ENCODE results near the gene DGCR2.
"Not testable (repeated sequence)": the region's sequence is repeated elsewhere in the genome, so short reads cannot be mapped to it uniquely, and the experiment has no call there.

Gene DGCR2

DNA sequence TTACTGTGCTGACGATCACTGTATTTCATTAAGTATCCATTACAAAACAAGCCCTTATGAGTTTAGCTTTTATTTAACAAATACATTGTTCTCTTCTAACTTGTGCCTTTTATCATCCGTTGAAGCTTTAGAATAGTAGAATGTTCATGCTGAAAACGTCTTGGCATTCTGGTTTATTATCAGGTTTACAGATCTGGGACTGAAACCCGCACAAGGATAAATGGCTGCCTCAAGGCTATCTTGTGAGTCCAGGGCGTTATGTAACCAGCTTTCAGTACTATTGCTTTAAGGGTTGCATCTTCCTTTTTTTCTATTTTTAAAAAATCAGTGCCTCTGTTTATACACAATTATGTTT lies 119.6 kb downstream of the DGCR2 start:
- DNase-seq (ENCODE audit: low spot score): no peak

GRCh38 chr22:19001204-19001603 lies 121.0 kb downstream of the DGCR2 start:
- DNase-seq (ENCODE audit: low spot score): no peak

- DNase-seq (ENCODE audit: low spot score): not testable (repeated sequence)
These were observed 122.1 kb downstream of the DGCR2 start for GRCh38 chr22:19000106-19000505.

DNA sequence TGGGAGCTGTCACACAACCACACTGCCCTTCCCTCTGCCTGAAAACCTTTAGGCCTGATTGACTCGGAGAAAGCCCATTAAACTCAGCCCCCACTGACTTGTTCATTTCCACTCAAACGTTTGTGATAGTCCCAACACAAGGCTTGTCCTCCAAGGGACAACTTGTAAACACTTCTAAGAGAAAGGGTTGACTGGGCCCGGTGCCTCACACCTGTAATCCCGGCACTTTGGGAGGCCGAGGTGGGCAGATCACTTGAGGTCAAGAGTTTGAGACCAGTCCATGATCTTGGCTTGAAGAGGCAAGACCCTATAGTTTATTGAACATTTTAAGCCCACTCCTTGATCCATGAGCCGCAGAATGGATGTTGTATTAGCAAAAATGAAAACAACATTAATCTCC lies 122.8 kb downstream of the DGCR2 start:
- DNase-seq (ENCODE audit: low spot score): no peak

DNA sequence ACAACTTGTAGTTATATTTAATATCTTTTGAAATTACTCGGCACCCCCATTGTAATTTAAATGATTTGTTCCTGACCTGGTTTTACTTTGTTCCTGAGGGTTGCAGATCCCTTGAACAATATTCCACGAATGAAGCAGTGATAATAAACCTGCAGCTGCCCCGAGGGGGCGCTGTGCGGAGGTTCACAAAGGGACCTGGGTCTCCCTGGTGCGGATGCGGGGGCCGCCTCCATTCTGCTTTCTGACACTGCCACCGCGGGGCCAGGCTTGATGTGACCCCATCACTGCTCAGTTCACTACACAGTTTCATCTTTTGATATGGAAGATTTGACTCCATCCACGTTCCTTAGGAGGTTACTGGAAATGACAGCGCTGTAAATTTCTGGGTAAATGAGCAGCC lies 123.2 kb downstream of the DGCR2 start:
- DNase-seq (ENCODE audit: low spot score): no peak

DNA sequence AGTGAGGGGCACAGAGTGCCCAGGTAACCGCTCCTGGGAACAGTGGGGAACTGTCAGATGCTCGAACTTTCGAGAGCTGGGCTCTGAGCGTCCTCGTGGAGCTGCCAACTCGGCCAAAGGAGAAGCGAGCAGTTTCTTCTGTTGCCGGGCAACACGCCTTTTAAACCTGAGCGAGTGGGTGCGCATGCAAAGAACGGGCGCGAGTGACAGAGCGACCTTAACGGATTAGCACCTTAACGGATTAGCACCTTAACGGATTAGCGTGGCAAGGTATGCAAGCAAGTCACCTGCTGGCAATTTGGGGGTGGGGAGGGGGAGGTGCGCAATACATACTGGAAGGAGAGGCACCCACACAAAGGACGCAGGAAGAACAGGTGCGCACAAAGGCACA lies 124.3 kb downstream of the DGCR2 start:
- no peak for DNase-seq (ENCODE audit: low spot score)

GRCh38 chr22:18997306-18997924 lies 124.8 kb downstream of the DGCR2 start:
- DNase-seq (ENCODE audit: low spot score): no peak

- no peak for DNase-seq (ENCODE audit: low spot score)
These were observed 125.8 kb downstream of the DGCR2 start for GRCh38 chr22:18996376-18996900.

DNA sequence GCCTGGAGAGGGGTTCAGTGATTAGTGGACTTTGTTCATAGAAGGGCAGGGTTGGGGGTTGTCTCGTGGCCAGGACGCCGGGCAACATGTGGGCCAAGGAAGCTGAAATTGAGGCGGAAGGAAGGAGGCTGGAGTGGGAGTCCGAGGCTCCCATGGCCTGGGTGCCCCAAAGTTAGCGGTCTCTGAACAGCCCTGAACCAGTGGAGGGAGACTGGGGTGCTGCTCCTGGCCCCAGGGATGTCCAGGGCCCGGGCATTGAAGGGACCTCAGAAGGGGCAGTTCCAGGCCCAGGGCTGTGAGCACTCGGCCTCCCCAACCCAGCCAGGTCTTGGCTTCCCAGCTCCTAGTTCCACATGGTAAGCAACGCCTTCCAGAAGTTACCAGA lies 126.9 kb downstream of the DGCR2 start:
- DNase-seq (ENCODE audit: low spot score): no peak

- DNase-seq (ENCODE audit: low spot score): no peak
These were observed 127.4 kb downstream of the DGCR2 start for GRCh38 chr22:18994701-18995326.

- no peak for DNase-seq (ENCODE audit: low spot score)
These were observed 128.2 kb downstream of the DGCR2 start for GRCh38 chr22:18994056-18994455.

DNA sequence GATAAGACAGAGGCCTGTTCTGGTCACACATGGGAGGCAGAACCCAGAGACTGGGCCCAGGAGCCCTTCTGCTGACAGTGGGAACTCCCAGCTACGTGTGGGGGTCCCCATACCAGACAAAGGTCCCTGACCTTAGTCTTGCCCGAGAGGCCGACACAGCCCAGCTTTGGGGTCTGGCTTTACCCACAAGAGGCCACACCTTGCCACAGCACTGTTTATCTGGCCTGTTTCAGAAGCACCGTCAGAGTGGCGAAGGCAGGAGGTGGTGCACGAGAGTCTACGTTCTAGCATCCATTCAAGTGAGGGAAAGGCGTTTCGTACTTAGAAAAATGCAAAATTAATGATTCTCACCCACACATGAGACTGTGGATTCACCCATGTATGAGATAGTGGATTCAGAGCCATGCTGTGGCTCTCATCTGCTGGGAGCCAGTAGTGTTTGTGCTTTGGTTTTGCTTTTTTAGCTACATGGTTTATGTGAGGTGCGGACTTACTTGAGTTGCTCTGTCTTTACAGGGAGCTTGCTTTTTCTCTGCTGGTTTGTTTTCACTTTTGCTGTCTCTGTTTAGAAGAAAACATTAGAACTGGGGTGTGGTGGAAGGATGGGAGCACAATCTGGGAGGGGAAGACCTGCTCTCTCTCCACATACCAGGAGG lies 129.5 kb downstream of the DGCR2 start:
- DNase-seq (ENCODE audit: low spot score): no peak

- no peak for DNase-seq (ENCODE audit: low spot score)
These were observed 130.3 kb downstream of the DGCR2 start for GRCh38 chr22:18991821-18992442.

DNA sequence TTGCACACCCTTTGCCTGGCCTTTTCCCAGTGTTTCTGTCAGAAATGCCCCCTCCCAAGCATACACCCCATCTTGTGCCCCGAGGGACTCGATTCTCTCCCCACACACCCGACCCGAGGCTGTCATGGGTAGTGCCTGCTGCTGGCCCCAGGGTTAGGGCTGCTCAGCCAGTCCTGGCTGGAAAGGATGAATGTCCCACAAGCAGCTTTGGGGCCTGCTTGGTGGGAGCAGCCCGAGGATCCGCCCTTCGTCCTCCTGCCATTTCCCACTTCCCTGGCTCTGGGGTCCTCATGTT lies 131.1 kb downstream of the DGCR2 start:
- no peak for DNase-seq (ENCODE audit: low spot score)

DNA sequence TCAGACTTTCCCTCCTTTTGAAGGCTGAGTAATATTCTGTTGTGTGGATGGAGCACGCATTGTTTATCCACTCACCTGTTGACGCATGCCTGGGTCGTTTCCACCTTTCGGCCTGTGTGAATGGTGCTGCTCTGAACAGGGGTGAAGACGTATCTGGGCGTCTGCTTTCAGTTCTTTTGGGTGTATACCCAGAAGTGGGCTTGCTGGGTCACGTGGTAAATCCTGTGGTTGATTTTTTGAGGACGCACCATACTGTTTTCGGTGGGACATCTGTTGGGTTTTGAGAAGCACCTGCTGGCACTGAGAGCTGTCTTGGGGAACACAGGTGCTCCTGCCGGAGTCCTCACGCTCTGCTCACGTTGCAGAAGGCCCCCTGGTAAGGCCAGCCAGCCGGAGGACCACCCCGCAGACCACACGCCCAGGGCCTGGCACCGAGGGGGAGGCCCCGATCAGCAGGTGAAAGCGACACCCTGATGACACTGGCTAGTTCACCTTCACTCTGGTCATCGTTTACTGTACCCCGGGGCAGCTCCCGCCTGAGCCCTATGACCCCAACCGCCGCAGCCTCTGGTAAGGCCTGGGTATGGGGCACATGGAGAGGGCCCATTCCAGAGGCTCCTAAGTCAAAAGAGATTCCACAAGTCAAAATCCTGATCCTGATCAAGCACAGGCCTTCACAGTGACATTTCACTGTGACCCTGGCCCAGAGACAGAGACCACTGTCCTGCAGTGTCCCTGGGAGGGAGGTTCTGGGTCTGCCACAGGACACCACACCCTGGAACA lies 131.7 kb downstream of the DGCR2 start:
- DNase-seq (ENCODE audit: low spot score): no peak

DNA sequence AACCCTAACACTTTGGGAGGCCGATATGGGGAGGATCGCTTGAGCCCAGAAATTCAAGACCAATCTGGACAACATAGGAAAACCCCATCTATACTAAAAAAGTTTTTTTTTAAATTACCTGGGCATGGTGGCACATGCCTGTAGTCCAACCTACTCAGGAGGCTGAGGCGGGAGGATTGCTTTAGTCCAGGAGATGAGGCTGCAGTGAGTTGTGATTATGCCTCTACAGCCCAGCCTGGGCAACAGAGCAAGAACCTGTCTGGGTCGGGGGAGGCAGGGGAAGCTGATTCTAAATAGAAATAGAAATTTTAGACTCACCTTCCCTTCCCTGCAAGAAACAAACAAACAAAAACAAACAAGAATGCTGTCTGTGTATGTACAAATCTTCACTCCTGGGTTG lies 133.3 kb downstream of the DGCR2 start:
- no peak for DNase-seq (ENCODE audit: low spot score)

- no peak for DNase-seq (ENCODE audit: low spot score)
These were observed 134.4 kb downstream of the DGCR2 start for GRCh38 chr22:18987765-18988164.

DNA sequence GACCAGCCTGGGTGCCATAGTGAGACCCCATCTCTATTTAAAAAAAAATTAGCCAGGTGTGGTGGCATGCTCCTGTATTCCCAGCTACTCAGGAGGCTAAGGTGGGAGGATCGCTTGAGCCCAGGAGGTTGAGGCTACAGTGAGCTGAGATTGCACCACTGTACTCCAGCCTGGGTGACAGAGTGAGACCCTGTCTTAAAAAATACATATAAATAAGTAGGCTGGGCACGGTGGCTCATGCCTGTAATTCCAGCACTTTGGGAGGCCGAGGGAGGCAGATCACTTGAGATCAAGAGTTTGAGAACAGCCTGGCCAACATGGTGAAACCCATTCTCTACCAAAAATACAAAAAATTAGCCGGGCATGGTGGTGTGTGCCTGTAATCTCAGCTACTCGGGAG lies 135.1 kb downstream of the DGCR2 start:
- DNase-seq (ENCODE audit: low spot score): not testable (repeated sequence)

Measured in globus pallidus (tissue), 1 donor.